Upper lobe of left lung (tissue), 6 donors: Measurements from ENCODE around the gene EFNB2. TPM values are rescaled to one million over a fixed set of nuclear protein-coding genes. Genes with fewer than 3 reads are reported as not detected.

Source experiments
- ATAC-seq, 2 donors: fragments of 200-7000 bp; cut with Tn5 transposase; one replicate each; pipeline ENCODE4 v1.9.1; 2022; ENCODE audit warnings: mild to moderate bottlenecking in 2 of 2, moderate library complexity in 2 of 2; ENCODE audit not compliant: low FRiP score in 2 of 2
- DNase-seq, 2 donors: peaks; one replicate each; pipeline ENCODE4 v3.0.0-alpha.2; 2019 to 2020
- H3K27ac ChIP-seq, 4 donors: fragments of 200-600 bp; sonication (generic); one replicate each; pipeline ENCODE4 v1.5.1; 2016 to 2019
- H3K27me3 ChIP-seq, 4 donors: fragments of 200-600 bp; sonication (generic); one replicate each; pipeline ENCODE4 v1.5.1; 2017 to 2019
- H3K36me3 ChIP-seq, 4 donors: fragments of 200-600 bp; sonication (generic); one replicate each; pipeline ENCODE4 v1.5.1; 2016 to 2019
- H3K4me1 ChIP-seq, 4 donors: fragments of 200-600 bp; sonication (generic); one replicate each; pipeline ENCODE4 v1.5.1; 2018 to 2019
- H3K4me3 ChIP-seq, 4 donors: fragments of 200-600 bp; sonication (generic); one replicate each; pipeline ENCODE4 v1.5.1; 2017 to 2019; ENCODE audit warnings: mild to moderate bottlenecking in 2 of 4, moderate library complexity in 1 of 4
- H3K9me3 ChIP-seq, 4 donors: fragments of 200-600 bp; sonication (generic); one replicate each; pipeline ENCODE4 v1.5.1; 2018 to 2019
- EP300 ChIP-seq, 4 donors: sonication (generic); formaldehyde crosslinking; IDR thresholded peaks; one replicate each; pipeline ENCODE4 v1.5.1; 2017; ENCODE audit warnings: antibody characterized with exemption in 4 of 4, control low read depth in 2 of 4
- POLR2A ChIP-seq, 4 donors: fragments of 450-650 bp; IDR thresholded peaks; one replicate each; pipeline ENCODE4 v1.5.1; 2016 to 2017; ENCODE audit warnings: antibody characterized with exemption in 4 of 4, mild to moderate bottlenecking in 2 of 4
- POLR2AphosphoS5 ChIP-seq, 2 donors: sonication (generic); formaldehyde crosslinking; IDR thresholded peaks; one replicate each; pipeline ENCODE4 v1.5.1; 2017; ENCODE audit warnings: antibody characterized with exemption in 2 of 2
- WGBS, 2 donors: methylation state at CpG; one replicate each; pipeline ENCODE4 v1.1.5; 2017 to 2018; 5-methylcytosine and 5-hydroxymethylcytosine counted together
- total RNA-seq, 6 donors: library from RNA; depleted of rRNA in 4 of 6; stranded (reverse); fragments of >200 nt in 4 of 6; gene quantifications; one replicate each; pipeline versions ENCODE4 v1.1.0 to v1.2.1, GENCODE V29; 2016 to 2021
- TF ChIP-seq, protein P1 (sequence below), 6 experiments: fragments of 450-650 bp in 4 of 6; fragments of 200-600 bp in 2 of 6; sonication (generic) in 2 of 6; IDR thresholded peaks; one replicate each; pipeline ENCODE4 v1.5.1; 2016 to 2019; ENCODE audit warnings: antibody characterized with exemption in 6 of 6
- donor health status: DM: no; HTN: no; CAD: no; lungs with moderate emphysema.
- donor health status: DM: no; HTN: yes; CAD: no; lungs with severe emphysema.

EFNB2 gene
- total RNA-seq, 6 donors from 2014 or later: 23.0 to 45.7 (median 30.9) TPM

DNA sequence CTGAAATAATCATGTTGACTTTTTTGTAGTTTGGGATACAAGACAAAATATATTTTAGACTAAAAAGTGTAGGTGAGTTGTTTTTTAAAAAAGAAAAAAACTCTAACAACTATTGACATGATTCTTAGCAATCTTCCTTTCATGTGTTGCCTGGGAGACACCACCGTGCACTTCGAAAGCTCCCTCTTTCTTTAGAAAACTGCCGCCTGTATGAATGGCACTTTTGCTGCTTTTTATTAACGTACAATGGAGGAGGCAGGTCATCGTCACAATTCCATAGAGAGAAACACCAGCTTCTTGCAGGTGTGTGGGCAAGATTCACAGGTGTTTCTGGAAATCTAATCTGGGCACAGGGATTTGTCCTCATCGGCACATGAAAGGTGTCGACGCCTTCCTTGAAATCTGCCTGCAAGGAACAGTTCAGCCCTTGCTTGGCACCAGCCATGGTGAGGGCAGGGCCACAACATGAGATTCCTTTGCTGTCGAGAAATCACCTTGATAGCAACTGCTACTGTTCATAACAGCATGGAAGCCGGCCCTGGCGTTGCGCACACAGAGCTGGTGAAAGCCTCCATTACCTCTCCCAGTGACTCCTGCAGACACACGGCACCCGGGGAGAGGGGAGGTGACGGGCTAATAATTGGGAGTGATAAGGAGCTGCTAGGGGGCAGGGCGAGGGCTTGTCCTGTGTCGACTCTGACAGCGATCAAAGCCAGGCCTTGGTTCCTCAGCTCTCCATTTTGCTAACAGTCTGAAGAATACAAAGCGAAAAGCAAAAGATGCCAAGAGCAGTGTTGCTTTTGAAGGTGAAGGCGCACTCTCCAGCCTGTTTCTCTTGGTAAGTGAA lies 66.5 kb downstream of the EFNB2 start:
- no peak for DNase-seq
- ATAC-seq: no peak
- Histone ChIP-seq H3K4me3 (no peak overlapping the region), H3K9me3 (no peaks in the 10 kb centered on the region), H3K36me3 (no peaks in the 10 kb centered on the region), H3K4me1 (peaks cover 0 to 9% (median 3%) of the 10 kb centered on the region in 4 donors), H3K27ac (no peak overlapping the region), H3K27me3 (no peaks in the 10 kb centered on the region)
- WGBS, 2 donors: 91 to 93% methylated on average over 15 to 20 of the region's 20 CpGs
- TF ChIP-seq POLR2A (IDR thresholded peaks at IDR 0.05): no peak
- TF ChIP-seq, protein P1, sequence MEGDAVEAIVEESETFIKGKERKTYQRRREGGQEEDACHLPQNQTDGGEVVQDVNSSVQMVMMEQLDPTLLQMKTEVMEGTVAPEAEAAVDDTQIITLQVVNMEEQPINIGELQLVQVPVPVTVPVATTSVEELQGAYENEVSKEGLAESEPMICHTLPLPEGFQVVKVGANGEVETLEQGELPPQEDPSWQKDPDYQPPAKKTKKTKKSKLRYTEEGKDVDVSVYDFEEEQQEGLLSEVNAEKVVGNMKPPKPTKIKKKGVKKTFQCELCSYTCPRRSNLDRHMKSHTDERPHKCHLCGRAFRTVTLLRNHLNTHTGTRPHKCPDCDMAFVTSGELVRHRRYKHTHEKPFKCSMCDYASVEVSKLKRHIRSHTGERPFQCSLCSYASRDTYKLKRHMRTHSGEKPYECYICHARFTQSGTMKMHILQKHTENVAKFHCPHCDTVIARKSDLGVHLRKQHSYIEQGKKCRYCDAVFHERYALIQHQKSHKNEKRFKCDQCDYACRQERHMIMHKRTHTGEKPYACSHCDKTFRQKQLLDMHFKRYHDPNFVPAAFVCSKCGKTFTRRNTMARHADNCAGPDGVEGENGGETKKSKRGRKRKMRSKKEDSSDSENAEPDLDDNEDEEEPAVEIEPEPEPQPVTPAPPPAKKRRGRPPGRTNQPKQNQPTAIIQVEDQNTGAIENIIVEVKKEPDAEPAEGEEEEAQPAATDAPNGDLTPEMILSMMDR (IDR thresholded peaks at IDR 0.05): no peak
- TF ChIP-seq POLR2AphosphoS5 (IDR thresholded peaks at IDR 0.05): no peak
- TF ChIP-seq EP300 (IDR thresholded peaks at IDR 0.05): no peak

DNA sequence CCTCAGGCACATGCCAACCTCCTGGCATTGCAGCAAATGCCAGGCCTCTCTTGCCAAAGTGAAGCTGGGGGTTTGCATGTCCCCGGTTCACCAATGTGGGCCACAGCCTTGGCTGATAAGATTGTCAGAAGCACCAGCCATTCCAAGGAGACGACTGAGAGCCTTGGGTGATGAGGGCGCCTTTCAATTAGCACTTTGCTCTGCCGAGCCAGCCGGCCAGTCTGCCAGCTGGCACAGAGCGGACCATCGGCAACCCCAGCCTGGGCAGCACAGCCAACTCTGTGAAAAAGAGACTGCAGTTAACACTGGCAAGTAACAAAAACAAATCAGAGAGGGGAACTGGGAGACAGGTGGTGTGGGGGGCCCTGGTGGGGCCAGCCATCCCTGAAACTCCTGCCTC lies 67.3 kb downstream of the EFNB2 start:
- ATAC-seq (no peak), DNase-seq (peak in 1 of 2 donors; percentile 47)
- no peak overlapping the region for H3K4me3 ChIP-seq
- no peaks in the 10 kb centered on the region for H3K36me3 ChIP-seq
- H3K27me3 ChIP-seq: no peaks in the 10 kb centered on the region
- H3K9me3 ChIP-seq: no peaks in the 10 kb centered on the region
- H3K4me1 ChIP-seq: peaks cover 0 to 9% (median 3%) of the 10 kb centered on the region in 4 donors
- no peak overlapping the region for H3K27ac ChIP-seq
- no peak for TF ChIP-seq POLR2A (IDR thresholded peaks at IDR 0.05)
- no peak for TF ChIP-seq POLR2AphosphoS5 (IDR thresholded peaks at IDR 0.05)
- TF ChIP-seq, protein P1 (IDR thresholded peaks at IDR 0.05): no peak
- no peak for TF ChIP-seq EP300 (IDR thresholded peaks at IDR 0.05)
- WGBS, 2 donors: 74 to 94% methylated on average over 7 of the region's 7 CpGs

DNA sequence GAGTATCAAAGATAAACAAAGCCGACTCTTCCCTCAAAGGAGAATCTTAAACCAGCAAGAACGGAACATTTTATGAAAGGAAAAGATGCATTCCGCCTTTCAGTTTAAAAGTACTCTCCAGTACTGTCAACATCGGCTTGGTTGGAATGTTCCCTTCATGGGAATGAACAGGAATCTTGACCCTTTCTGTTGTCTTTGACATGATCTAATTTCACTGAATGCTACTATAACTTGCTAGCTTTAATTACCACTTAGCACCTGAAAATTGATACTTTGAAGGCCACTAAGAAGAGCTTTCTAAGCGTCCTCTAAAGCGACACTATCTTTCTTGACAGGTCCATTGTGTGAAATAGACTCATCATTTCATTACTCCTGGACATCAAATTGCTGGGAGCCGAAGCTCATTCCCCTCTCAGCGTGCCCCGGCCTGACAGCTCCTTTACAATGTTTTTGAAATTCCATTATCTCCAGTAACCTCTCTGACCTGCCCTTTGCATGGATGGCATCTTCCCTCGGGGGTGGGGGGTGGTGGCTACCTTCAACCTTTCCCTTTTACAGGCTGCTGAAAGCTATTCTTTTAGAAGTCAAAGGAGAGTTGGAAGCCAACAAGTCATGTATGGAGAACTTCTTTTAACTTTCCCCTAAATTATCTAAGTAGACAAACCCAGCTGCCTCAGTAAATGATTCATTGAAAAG lies 67.9 kb downstream of the EFNB2 start:
- no peak for DNase-seq
- Histone ChIP-seq H3K27ac (no peak overlapping the region), H3K4me3 (no peak overlapping the region), H3K36me3 (no peaks in the 10 kb centered on the region), H3K9me3 (no peaks in the 10 kb centered on the region), H3K4me1 (peaks cover 0 to 9% (median 3%) of the 10 kb centered on the region in 4 donors), H3K27me3 (no peaks in the 10 kb centered on the region)
- no peak for ATAC-seq
- TF ChIP-seq POLR2A (IDR thresholded peaks at IDR 0.05) (no peak), POLR2AphosphoS5 (IDR thresholded peaks at IDR 0.05) (no peak), EP300 (IDR thresholded peaks at IDR 0.05) (no peak)
- 71 to 84% methylated on average over 10 of the region's 10 CpGs for WGBS, 2 donors

DNA sequence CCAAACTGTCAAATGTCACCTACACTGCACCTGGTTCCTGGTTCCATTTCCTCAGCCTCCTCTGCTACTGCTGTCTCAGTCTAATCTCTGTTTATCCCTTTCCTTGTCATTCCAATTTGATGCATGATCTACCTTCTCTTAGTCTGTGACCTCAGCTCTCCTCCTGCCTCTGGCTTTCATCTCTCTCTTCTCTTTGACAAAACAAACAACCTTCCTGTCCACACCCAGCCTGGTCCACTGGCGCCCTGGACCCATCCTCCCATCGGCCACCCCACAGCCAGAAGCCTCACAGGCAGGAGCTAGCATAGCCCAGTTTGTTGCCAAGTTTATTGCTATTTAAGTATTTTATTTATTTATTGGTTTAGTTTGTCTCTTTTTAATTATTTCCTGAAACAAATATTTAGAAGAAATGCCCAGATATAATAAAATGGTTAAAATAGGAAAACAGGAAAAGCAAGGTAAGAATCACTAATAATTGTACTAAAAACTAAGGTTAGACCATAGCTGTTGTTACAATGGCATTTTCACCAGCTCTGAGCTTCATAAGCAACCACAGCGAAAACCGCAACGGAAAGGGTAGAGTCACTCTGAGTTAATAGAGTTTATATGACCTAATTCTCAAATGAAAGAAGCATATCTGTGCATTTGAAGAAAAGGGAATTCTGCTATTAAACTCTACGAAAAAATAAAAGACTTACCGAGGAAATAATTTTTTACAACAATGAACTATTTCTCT lies 68.6 kb downstream of the EFNB2 start:
- TF ChIP-seq, protein P1 (IDR thresholded peaks at IDR 0.05): no peak
- TF ChIP-seq POLR2AphosphoS5 (IDR thresholded peaks at IDR 0.05): no peak
- no peak for TF ChIP-seq EP300 (IDR thresholded peaks at IDR 0.05)
- no peak for TF ChIP-seq POLR2A (IDR thresholded peaks at IDR 0.05)
- no peaks in the 10 kb centered on the region for H3K9me3 ChIP-seq
- H3K4me3 ChIP-seq: no peak overlapping the region
- no peak for ATAC-seq
- H3K4me1 ChIP-seq: peaks cover 0 to 2% (median under 1%) of the 10 kb centered on the region in 4 donors
- WGBS, 2 donors: 85 to 88% methylated on average over 7 of the region's 7 CpGs
- H3K27ac ChIP-seq: no peak overlapping the region
- no peak for DNase-seq
- H3K27me3 ChIP-seq: no peaks in the 10 kb centered on the region
- H3K36me3 ChIP-seq: no peaks in the 10 kb centered on the region

DNA sequence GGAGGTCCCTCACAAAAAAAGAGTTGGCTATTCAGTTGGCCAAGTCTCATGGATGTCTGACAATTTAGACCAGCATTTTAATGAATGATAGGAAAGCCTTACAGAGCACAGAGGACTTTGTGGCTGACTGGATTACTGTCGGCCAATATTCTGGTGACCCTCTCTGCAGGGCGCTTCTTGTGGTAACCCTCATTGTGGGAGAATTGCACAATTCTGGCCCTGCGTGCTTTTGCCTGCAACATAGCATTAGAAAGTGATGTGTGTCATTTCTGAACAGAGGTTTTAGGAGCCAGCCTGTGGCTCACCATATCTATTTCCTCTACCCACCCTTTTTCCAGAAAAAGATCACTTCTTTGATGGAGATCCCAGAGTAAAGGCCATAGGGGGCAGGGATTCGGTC lies 71.4 kb downstream of the EFNB2 start:
- no peaks in the 10 kb centered on the region for H3K4me1 ChIP-seq
- no peak overlapping the region for H3K27ac ChIP-seq
- H3K27me3 ChIP-seq: no peaks in the 10 kb centered on the region
- no peaks in the 10 kb centered on the region for H3K9me3 ChIP-seq
- H3K4me3 ChIP-seq: no peak overlapping the region
- H3K36me3 ChIP-seq: no peaks in the 10 kb centered on the region
- DNase-seq: no peak
- ATAC-seq: no peak
- TF ChIP-seq, protein P1 (IDR thresholded peaks at IDR 0.05): no peak
- TF ChIP-seq POLR2AphosphoS5 (IDR thresholded peaks at IDR 0.05) (no peak), POLR2A (IDR thresholded peaks at IDR 0.05) (no peak), EP300 (IDR thresholded peaks at IDR 0.05) (no peak)
- 68 to 86% methylated on average over 4 of the region's 4 CpGs for WGBS, 2 donors
